MM.1S (cell line): ENCODE results near the gene MRAS.

ENCODE experiments used
- EZH2 ChIP-seq: fragments of 300-600 bp; sonication (generic); optimal IDR thresholded peaks from 2 replicates; pipeline ENCODE3; 2017; ENCODE audit warnings: low read depth, mild to moderate bottlenecking, antibody characterized with exemption, low read length, mixed read lengths
- TF ChIP-seq, protein P1 (sequence below): fragments of 300-600 bp; sonication (generic); IDR thresholded peaks from 2 replicates; pipeline ENCODE4 v1.5.1; 2016; ENCODE audit warnings: antibody characterized with exemption, low read length, mixed read lengths

DNA sequence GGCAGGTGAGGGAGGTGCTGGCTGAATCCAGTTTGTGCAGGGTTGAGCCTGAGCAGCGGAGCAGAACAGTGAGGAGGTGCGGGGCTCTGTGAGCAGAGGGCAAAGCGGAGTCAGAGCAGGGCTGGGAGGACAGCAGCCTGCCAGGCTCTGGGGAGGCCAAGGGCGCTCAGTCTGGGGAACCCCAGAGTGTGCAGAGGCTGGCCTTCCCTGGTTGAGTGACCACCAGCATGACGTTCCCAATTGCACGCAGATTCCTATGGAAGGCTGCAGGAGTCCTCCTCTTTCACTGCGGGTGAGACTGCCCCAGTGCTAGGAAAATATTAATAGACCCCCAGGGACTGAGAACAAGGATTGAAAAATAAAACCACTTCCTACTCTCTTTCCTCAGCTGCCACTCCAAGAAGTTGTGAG is 13.2 kb downstream of the MRAS start:
- TF ChIP-seq, protein P1, sequence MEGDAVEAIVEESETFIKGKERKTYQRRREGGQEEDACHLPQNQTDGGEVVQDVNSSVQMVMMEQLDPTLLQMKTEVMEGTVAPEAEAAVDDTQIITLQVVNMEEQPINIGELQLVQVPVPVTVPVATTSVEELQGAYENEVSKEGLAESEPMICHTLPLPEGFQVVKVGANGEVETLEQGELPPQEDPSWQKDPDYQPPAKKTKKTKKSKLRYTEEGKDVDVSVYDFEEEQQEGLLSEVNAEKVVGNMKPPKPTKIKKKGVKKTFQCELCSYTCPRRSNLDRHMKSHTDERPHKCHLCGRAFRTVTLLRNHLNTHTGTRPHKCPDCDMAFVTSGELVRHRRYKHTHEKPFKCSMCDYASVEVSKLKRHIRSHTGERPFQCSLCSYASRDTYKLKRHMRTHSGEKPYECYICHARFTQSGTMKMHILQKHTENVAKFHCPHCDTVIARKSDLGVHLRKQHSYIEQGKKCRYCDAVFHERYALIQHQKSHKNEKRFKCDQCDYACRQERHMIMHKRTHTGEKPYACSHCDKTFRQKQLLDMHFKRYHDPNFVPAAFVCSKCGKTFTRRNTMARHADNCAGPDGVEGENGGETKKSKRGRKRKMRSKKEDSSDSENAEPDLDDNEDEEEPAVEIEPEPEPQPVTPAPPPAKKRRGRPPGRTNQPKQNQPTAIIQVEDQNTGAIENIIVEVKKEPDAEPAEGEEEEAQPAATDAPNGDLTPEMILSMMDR, result no peak
- TF ChIP-seq EZH2, result no peak
